ENCODE results near the gene PARD3B. TPM values are rescaled to one million over a fixed set of nuclear protein-coding genes. Genes with fewer than 3 reads are reported as not detected.

PARD3B gene
- total RNA-seq, 1 experiment from 2014 or later: 2.0 TPM

DNA sequence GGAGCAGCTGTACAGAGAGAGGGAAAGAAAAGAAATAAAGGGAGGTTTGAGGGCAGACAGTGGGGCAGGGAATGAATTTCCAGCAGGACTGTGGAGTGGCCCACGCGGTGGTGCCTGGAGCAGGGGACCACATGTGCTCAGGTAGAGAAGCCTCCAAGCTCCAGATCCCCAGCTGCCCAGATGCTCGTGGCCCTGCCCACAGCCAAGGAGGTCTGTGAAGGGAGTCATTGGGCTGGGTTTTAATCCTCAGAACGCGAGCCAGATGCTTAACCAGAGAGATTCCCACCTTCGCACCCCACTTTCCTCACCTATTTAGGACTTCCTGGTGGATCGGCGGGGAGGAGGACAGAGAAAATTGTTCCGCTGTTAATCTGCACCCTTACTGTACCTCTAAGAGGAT is 369.4 kb downstream of the PARD3B start:
- intact Hi-C loops (cut with micrococcal nuclease): no loop called here
- Histone ChIP-seq H4K20me1 (ENCODE audit: insufficient read depth) (no peaks in the 10 kb centered on the region), H3K27me3 (ENCODE audit: insufficient read depth, low read length) (no peaks in the 10 kb centered on the region), H3K4me2 (ENCODE audit: low read length) (no peak overlapping the region), H2AFZ (ENCODE audit: low read depth, low read length, poor library complexity, severe bottlenecking) (no peak overlapping the region), H3K9ac (ENCODE audit: low read length) (no peak overlapping the region), H3K36me3 (ENCODE audit: control insufficient read depth in 1 of 2, insufficient read depth in 2 of 2, low read length in 2 of 2) (no peaks in the 10 kb centered on the region), H3K79me2 (ENCODE audit: insufficient read depth, low read length) (no peaks in the 10 kb centered on the region), H3K9me2 (ENCODE audit: insufficient read depth) (no peaks in the 10 kb centered on the region), H3K27ac (ENCODE audit: low read depth, low read length) (no peak overlapping the region), H3K4me1 (ENCODE audit: control insufficient read depth in 1 of 2, insufficient read depth in 2 of 2, low read length in 2 of 2) (no peaks in the 10 kb centered on the region), H3K4me3 (replicated peaks in 1 of 2; ENCODE audit: low read depth in 1 of 2, low read length in 2 of 2) (no peak overlapping the region), H3K9me3 (ENCODE audit: control insufficient read depth in 1 of 2, insufficient read depth in 1 of 2, low read depth in 1 of 2, low read length in 2 of 2) (no peaks in the 10 kb centered on the region)
- ATAC-seq (no peak), DNase-seq (ENCODE audit: low read depth, low spot score) (no peak)
- TF ChIP-seq SRF (IDR thresholded peaks at IDR 0.05; ENCODE audit: low read depth): no peak
- no peak for TF ChIP-seq SIN3A (IDR thresholded peaks at IDR 0.05; ENCODE audit: low read depth)
- no peak for TF ChIP-seq POLR2A (IDR thresholded peaks at IDR 0.05; ENCODE audit: borderline replicate concordance, extremely low read depth, insufficient read depth, insufficient read length)
- no peak for TF ChIP-seq ATF3 (IDR thresholded peaks at IDR 0.05)
- no peak for TF ChIP-seq TCF7L2 (IDR thresholded peaks at IDR 0.05; ENCODE audit: borderline replicate concordance, extremely low read depth, insufficient read depth, insufficient read length)
- no TSS peak for BruUV-seq (replicated peaks)
- ChIA-PET POLR2A (no interaction called here), CTCF (no interaction called here), RAD21 (ENCODE audit: low non-redundant PET in 1 of 2, low total read pairs in 2 of 2, uncharacterized antibody in 2 of 2, unreplicated experiment in 2 of 2) (no interaction called here)

GRCh38 chr2:204917089-204917701 is 371.9 kb downstream of the PARD3B start:
- ChIA-PET POLR2A (no interaction called here), CTCF (no interaction called here), RAD21 (ENCODE audit: low non-redundant PET in 1 of 2, low total read pairs in 2 of 2, uncharacterized antibody in 2 of 2, unreplicated experiment in 2 of 2) (no interaction called here)
- intact Hi-C loops (cut with micrococcal nuclease): no loop called here
- TF ChIP-seq MAX (IDR thresholded peaks at IDR 0.05) (no peak), SRF (IDR thresholded peaks at IDR 0.05; ENCODE audit: low read depth) (no peak), EZH2 (IDR thresholded peaks at IDR 0.05) (no peak), CEBPB (IDR thresholded peaks at IDR 0.05; ENCODE audit: low read depth) (no peak), CTCF (IDR thresholded peaks at IDR 0.05 in 2 of 3, conservative IDR thresholded peaks at IDR 0.05 in 1 of 3; ENCODE audit: borderline replicate concordance in 1 of 3, insufficient read depth in 1 of 3, low read depth in 2 of 3, low read length in 2 of 3) (no peak), ZFX (IDR thresholded peaks at IDR 0.05) (no peak), POLR2AphosphoS5 (IDR thresholded peaks at IDR 0.05; ENCODE audit: low read depth, low read length) (no peak), YY1 (IDR thresholded peaks at IDR 0.05; ENCODE audit: extremely low read depth, insufficient replicate concordance, low read depth, low read length) (no peak)
- TF ChIP-seq, protein P1, sequence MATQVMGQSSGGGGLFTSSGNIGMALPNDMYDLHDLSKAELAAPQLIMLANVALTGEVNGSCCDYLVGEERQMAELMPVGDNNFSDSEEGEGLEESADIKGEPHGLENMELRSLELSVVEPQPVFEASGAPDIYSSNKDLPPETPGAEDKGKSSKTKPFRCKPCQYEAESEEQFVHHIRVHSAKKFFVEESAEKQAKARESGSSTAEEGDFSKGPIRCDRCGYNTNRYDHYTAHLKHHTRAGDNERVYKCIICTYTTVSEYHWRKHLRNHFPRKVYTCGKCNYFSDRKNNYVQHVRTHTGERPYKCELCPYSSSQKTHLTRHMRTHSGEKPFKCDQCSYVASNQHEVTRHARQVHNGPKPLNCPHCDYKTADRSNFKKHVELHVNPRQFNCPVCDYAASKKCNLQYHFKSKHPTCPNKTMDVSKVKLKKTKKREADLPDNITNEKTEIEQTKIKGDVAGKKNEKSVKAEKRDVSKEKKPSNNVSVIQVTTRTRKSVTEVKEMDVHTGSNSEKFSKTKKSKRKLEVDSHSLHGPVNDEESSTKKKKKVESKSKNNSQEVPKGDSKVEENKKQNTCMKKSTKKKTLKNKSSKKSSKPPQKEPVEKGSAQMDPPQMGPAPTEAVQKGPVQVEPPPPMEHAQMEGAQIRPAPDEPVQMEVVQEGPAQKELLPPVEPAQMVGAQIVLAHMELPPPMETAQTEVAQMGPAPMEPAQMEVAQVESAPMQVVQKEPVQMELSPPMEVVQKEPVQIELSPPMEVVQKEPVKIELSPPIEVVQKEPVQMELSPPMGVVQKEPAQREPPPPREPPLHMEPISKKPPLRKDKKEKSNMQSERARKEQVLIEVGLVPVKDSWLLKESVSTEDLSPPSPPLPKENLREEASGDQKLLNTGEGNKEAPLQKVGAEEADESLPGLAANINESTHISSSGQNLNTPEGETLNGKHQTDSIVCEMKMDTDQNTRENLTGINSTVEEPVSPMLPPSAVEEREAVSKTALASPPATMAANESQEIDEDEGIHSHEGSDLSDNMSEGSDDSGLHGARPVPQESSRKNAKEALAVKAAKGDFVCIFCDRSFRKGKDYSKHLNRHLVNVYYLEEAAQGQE (IDR thresholded peaks at IDR 0.05; ENCODE audit: low read depth): no peak
- Histone ChIP-seq H3K4me3 (replicated peaks in 1 of 2; ENCODE audit: low read depth in 1 of 2, low read length in 2 of 2) (no peak overlapping the region), H3K4me1 (ENCODE audit: control insufficient read depth in 1 of 2, insufficient read depth in 2 of 2, low read length in 2 of 2) (no peaks in the 10 kb centered on the region), H2AFZ (ENCODE audit: low read depth, low read length, poor library complexity, severe bottlenecking) (no peak overlapping the region), H4K20me1 (ENCODE audit: insufficient read depth) (no peaks in the 10 kb centered on the region), H3K9me3 (ENCODE audit: control insufficient read depth in 1 of 2, insufficient read depth in 1 of 2, low read depth in 1 of 2, low read length in 2 of 2) (no peaks in the 10 kb centered on the region), H3K27ac (ENCODE audit: low read depth, low read length) (no peak overlapping the region), H3K27me3 (ENCODE audit: insufficient read depth, low read length) (no peaks in the 10 kb centered on the region), H3K79me2 (ENCODE audit: insufficient read depth, low read length) (no peaks in the 10 kb centered on the region), H3K36me3 (ENCODE audit: control insufficient read depth in 1 of 2, insufficient read depth in 2 of 2, low read length in 2 of 2) (no peaks in the 10 kb centered on the region), H3K4me2 (ENCODE audit: low read length) (no peak overlapping the region), H3K9me2 (ENCODE audit: insufficient read depth) (no peaks in the 10 kb centered on the region), H3K9ac (ENCODE audit: low read length) (no peak overlapping the region)
- DNase-seq (ENCODE audit: low read depth, low spot score) (no peak), ATAC-seq (no peak)
- no TSS peak for BruUV-seq (replicated peaks)
